ENCODE results near the gene KLHL22.
"Not testable (repeated sequence)": the region's sequence is repeated elsewhere in the genome, so short reads cannot be mapped to it uniquely, and the experiment has no call there.

KLHL22 gene

GRCh38 chr22:20494978-20495860 lies at the start of gene KLHL22:
Gene KLHL22, minus strand, starts transcription at chr22:20495795. Its CDS starts 6,584 bp downstream, at chr22:20489211.
- peak in 21 of 56 donors; percentile 18 to 85 (median 49) for DNase-seq

GRCh38 chr22:20545318-20545634 lies 49.7 kb upstream of the KLHL22 start:
- not testable (repeated sequence) for DNase-seq

GRCh38 chr22:20542736-20543135 lies 47.1 kb upstream of the KLHL22 start:
- no peak for DNase-seq

GRCh38 chr22:20542055-20542454 lies 46.5 kb upstream of the KLHL22 start:
- DNase-seq = no peak

- DNase-seq = not testable (repeated sequence)
Observed at GRCh38 chr22:20538875-20539274, 43.3 kb upstream of the KLHL22 start.

- DNase-seq = no peak
Observed at GRCh38 chr22:20537983-20538382, 42.4 kb upstream of the KLHL22 start.

GRCh38 chr22:20537325-20537756 lies 41.7 kb upstream of the KLHL22 start:
- DNase-seq = no peak

- DNase-seq = no peak
Observed at GRCh38 chr22:20536590-20537324, 41.2 kb upstream of the KLHL22 start.

GRCh38 chr22:20533879-20534265 lies 38.3 kb upstream of the KLHL22 start:
- peak in 20 of 56 donors; percentile 9 to 61 (median 38) for DNase-seq

- DNase-seq = no peak
Observed at GRCh38 chr22:20533095-20533878, 37.7 kb upstream of the KLHL22 start.

GRCh38 chr22:20532256-20532993 lies 36.8 kb upstream of the KLHL22 start:
- DNase-seq = no peak

- DNase-seq = peak in 35 of 56 donors; percentile 18 to 75 (median 45)
Observed at GRCh38 chr22:20531404-20532201, 36.0 kb upstream of the KLHL22 start.

GRCh38 chr22:20531154-20531403 lies 35.5 kb upstream of the KLHL22 start:
- DNase-seq = no peak

- no peak for DNase-seq
Observed at GRCh38 chr22:20530368-20531153, 35.0 kb upstream of the KLHL22 start.

- no peak for DNase-seq
Observed at GRCh38 chr22:20528405-20528978, 32.9 kb upstream of the KLHL22 start.

GRCh38 chr22:20526628-20527355 lies 31.2 kb upstream of the KLHL22 start:
- DNase-seq = no peak

- no peak for DNase-seq
Observed at GRCh38 chr22:20526305-20526627, 30.7 kb upstream of the KLHL22 start.

GRCh38 chr22:20525048-20525447 lies 29.5 kb upstream of the KLHL22 start:
- DNase-seq = no peak
